ENCODE measurements around the gene UHRF1.

GRCh38 chr19:4923276-4923747, 14.0 kb downstream of the UHRF1 start:
- TF ChIP-seq POLR2AphosphoS5 (IDR thresholded peaks at IDR 0.05; ENCODE audit: low read depth, low read length) (no peak), EZH2phosphoT487 (IDR thresholded peaks at IDR 0.05; ENCODE audit: borderline replicate concordance, low read depth) (no peak)

Measured in SK-N-SH (cell line).